Measurements from ENCODE around the gene CALML6.

The CALML6 gene

DNA sequence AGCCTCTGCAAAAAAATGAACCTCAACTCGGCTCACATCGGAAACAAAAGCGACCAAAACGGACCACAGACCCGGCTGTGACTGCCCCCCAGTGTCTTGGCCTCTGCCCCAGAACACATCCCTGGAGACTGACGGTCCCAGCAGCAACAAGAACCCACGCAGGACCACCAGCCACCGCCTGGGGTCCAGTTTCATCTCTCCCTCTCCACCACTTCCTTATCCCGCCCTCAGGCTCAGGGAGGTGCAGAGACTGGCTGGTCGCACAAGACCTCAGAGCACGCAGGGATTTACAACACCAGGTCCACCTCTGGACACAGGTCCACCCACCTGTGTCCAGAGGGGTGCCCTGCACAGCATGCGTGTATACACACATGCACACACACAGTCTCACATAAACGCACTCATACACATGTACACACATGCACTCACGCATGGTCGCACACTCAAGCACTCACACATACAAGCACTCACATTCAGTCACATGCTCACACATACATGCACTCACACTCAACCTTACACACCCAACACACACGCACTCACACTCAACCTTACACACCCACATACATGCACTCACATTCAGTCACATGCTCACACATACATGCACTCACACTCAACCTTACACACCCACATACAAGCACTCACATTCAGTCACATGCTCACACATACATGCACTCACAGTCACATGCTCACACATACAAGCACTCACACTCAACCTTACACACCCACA, 22.7 kb downstream of the CALML6 start:
- Histone ChIP-seq H3K27me3 (ENCODE audit: low read length) (no peaks in the 10 kb centered on the region), H3K27ac (ENCODE audit: low read depth, low read length) (no peak overlapping the region), H3K9me3 (ENCODE audit: insufficient read depth, low read length) (peaks cover 7% of the 10 kb centered on the region; the same call in 1 of the 2 replicates), H2AFZ (ENCODE audit: low read depth, low read length, severe bottlenecking) (no peak overlapping the region), H3F3A (ENCODE audit: insufficient read depth) (no peaks in the 10 kb centered on the region), H3K9ac (ENCODE audit: low read length) (no peak overlapping the region), H3K36me3 (ENCODE audit: low read length) (no peaks in the 10 kb centered on the region), H3K79me2 (ENCODE audit: insufficient read depth, low read length) (no peaks in the 10 kb centered on the region), H3K4me2 (ENCODE audit: low read depth, low read length, poor library complexity, severe bottlenecking) (no peak overlapping the region), H3K4me3 (ENCODE audit: insufficient read depth, low read length, poor library complexity, severe bottlenecking) (no peak overlapping the region), H3K9me2 (replicated peaks; ENCODE audit: insufficient read depth, low read length) (no peaks in the 10 kb centered on the region), H4K20me1 (ENCODE audit: low read depth, low read length) (no peaks in the 10 kb centered on the region)
- TF ChIP-seq EZH2phosphoT487 (conservative IDR thresholded peaks at IDR 0.05; ENCODE audit: low read length), result no peak
- no peak for TF ChIP-seq CTCF (IDR thresholded peaks at IDR 0.05; ENCODE audit: insufficient read depth, low read length, poor library complexity, severe bottlenecking)

DNA sequence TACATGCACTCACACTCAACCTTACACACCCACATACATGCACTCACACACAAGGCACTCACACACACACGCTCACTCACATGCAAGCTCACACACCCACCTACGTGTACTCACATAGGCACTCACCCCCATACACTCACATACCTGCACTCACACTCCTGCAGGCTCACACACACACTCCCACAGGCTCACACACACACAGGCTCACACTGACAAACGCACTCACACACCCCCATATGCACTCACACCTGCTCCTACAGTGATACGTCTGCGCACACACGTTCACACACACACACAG, 23.2 kb downstream of the CALML6 start:
- Histone ChIP-seq H3K9ac (ENCODE audit: low read length) (no peak overlapping the region), H3K9me3 (ENCODE audit: insufficient read depth, low read length) (peaks cover 7% of the 10 kb centered on the region; the same call in 1 of the 2 replicates), H3K36me3 (ENCODE audit: low read length) (no peaks in the 10 kb centered on the region), H3K79me2 (ENCODE audit: insufficient read depth, low read length) (no peaks in the 10 kb centered on the region), H3K4me3 (ENCODE audit: insufficient read depth, low read length, poor library complexity, severe bottlenecking) (no peak overlapping the region), H3K27ac (ENCODE audit: low read depth, low read length) (no peak overlapping the region), H4K20me1 (ENCODE audit: low read depth, low read length) (no peaks in the 10 kb centered on the region), H3K9me2 (replicated peaks; ENCODE audit: insufficient read depth, low read length) (no peaks in the 10 kb centered on the region), H3K27me3 (ENCODE audit: low read length) (no peaks in the 10 kb centered on the region), H3F3A (ENCODE audit: insufficient read depth) (no peaks in the 10 kb centered on the region), H2AFZ (ENCODE audit: low read depth, low read length, severe bottlenecking) (no peak overlapping the region), H3K4me2 (ENCODE audit: low read depth, low read length, poor library complexity, severe bottlenecking) (no peak overlapping the region)
- TF ChIP-seq EZH2phosphoT487 (conservative IDR thresholded peaks at IDR 0.05; ENCODE audit: low read length), result no peak
- TF ChIP-seq CTCF (IDR thresholded peaks at IDR 0.05; ENCODE audit: insufficient read depth, low read length, poor library complexity, severe bottlenecking), result no peak

DNA sequence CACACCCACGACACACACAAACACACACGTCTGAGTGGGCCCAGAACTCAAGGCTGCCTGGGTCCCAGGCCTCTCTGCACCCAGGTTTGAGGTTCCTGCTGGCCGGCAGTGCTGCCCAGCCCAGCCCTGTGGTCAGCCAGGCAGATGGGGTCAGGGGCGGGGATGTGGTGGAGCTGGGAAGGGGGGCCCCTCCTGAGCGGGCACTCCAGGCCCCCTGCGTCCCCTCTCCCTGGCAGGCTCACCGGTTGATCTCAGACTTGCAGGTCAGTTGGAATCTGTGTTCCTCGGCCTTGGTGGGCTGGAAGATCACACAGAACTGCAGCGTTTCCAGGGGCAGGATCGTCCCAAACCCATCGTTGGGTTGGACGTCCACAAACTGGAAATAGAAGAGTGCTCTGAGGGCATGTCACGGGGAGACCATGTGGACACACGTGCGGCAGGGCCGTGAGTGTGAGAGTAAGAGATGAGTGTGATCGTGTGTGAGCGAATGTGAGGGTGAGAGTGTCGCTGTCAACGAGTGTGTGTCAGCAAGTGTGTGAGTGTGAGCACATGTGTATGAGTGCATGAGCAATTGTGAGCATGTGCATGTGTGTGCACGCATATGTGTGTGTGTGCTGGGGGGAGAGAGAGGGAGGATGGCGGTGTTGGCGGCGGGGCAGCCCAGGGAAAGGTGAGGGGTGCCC, 23.7 kb downstream of the CALML6 start:
- H3K4me2 ChIP-seq (ENCODE audit: low read depth, low read length, poor library complexity, severe bottlenecking), result no peak overlapping the region
- no peaks in the 10 kb centered on the region for H3K27me3 ChIP-seq (ENCODE audit: low read length)
- H3K27ac ChIP-seq (ENCODE audit: low read depth, low read length), result no peak overlapping the region
- no peaks in the 10 kb centered on the region for H4K20me1 ChIP-seq (ENCODE audit: low read depth, low read length)
- H3K9me2 ChIP-seq (replicated peaks; ENCODE audit: insufficient read depth, low read length), result no peaks in the 10 kb centered on the region
- no peaks in the 10 kb centered on the region for H3K79me2 ChIP-seq (ENCODE audit: insufficient read depth, low read length)
- no peak overlapping the region for H3K4me3 ChIP-seq (ENCODE audit: insufficient read depth, low read length, poor library complexity, severe bottlenecking)
- H3K36me3 ChIP-seq (ENCODE audit: low read length), result no peaks in the 10 kb centered on the region
- TF ChIP-seq CTCF (IDR thresholded peaks at IDR 0.05; ENCODE audit: insufficient read depth, low read length, poor library complexity, severe bottlenecking) (no peak), EZH2phosphoT487 (conservative IDR thresholded peaks at IDR 0.05; ENCODE audit: low read length) (no peak)
- no peak overlapping the region for H2AFZ ChIP-seq (ENCODE audit: low read depth, low read length, severe bottlenecking)
- H3F3A ChIP-seq (ENCODE audit: insufficient read depth), result no peaks in the 10 kb centered on the region
- H3K9ac ChIP-seq (ENCODE audit: low read length), result no peak overlapping the region
- H3K9me3 ChIP-seq (ENCODE audit: insufficient read depth, low read length), result peaks cover 7% of the 10 kb centered on the region; the same call in 1 of the 2 replicates
